Liver (tissue), 9 donors: Measurements from ENCODE around the gene DLK1. TPM values are rescaled to one million over a fixed set of nuclear protein-coding genes. Genes with fewer than 3 reads are reported as not detected.

Source experiments
- DNase-seq: peaks from one replicate; pipeline ENCODE4 v3.0.0-alpha.2; 2017; ENCODE audit warnings: low spot score
- H3K27ac ChIP-seq, 2 donors: one replicate each; pipeline ENCODE4 v1.7.0; 2013; ENCODE audit warnings: inconsistent platforms in 2 of 2, low read length in 2 of 2, control low read depth in 1 of 2, low read depth in 1 of 2, mild to moderate bottlenecking in 1 of 2
- H3K27me3 ChIP-seq, 4 donors: one replicate each; pipeline versions ENCODE4 v1.6.1 to v1.7.0; 2013; ENCODE audit warnings: low read length in 3 of 4, inconsistent platforms in 1 of 4, mild to moderate bottlenecking in 1 of 4, moderate library complexity in 1 of 4; ENCODE audit not compliant: control insufficient read depth in 4 of 4, insufficient read depth in 4 of 4
- H3K36me3 ChIP-seq, 4 donors: one replicate each; pipeline versions ENCODE4 v1.6.1 to v1.7.0; 2013; ENCODE audit warnings: low read length in 3 of 4, mild to moderate bottlenecking in 3 of 4, low read depth in 1 of 4, moderate library complexity in 1 of 4; ENCODE audit not compliant: control insufficient read depth in 4 of 4, insufficient read depth in 3 of 4
- H3K4me1 ChIP-seq, 4 donors: one replicate each; pipeline versions ENCODE4 v1.6.1 to v1.7.0; 2013; ENCODE audit warnings: low read length in 3 of 4, mild to moderate bottlenecking in 3 of 4, moderate library complexity in 1 of 4; ENCODE audit not compliant: control insufficient read depth in 4 of 4, insufficient read depth in 4 of 4
- H3K4me3 ChIP-seq, 3 donors: one replicate each; pipeline versions ENCODE4 v1.6.1 to v1.7.0; 2013; ENCODE audit warnings: low read length in 3 of 3, control low read depth in 1 of 3, low read depth in 1 of 3, mild to moderate bottlenecking in 1 of 3
- H3K9ac ChIP-seq, 2 donors: one replicate each; pipeline ENCODE4 v1.7.0; 2013; ENCODE audit warnings: low read length in 2 of 2, mild to moderate bottlenecking in 2 of 2, moderate library complexity in 2 of 2, control low read depth in 1 of 2, low read depth in 1 of 2
- H3K9me3 ChIP-seq, 4 donors: one replicate each; pipeline versions ENCODE4 v1.6.1 to v1.7.0; 2013; ENCODE audit warnings: low read length in 3 of 4; ENCODE audit not compliant: control insufficient read depth in 4 of 4
- EGR1 ChIP-seq, 2 donors: IDR thresholded peaks; 2 replicates each; pipeline ENCODE4 v1.6.1; 2016 to 2018; ENCODE audit warnings: antibody characterized with exemption in 2 of 2, low read depth in 2 of 2
- FOXA1 ChIP-seq: IDR thresholded peaks from 2 replicates; pipeline ENCODE4 v1.6.1; 2016; ENCODE audit warnings: antibody characterized with exemption
- FOXA2 ChIP-seq: IDR thresholded peaks from 2 replicates; pipeline ENCODE4 v1.6.1; 2016; ENCODE audit warnings: antibody characterized with exemption
- GABPA ChIP-seq, 2 donors: IDR thresholded peaks in 1 of 2; conservative IDR thresholded peaks in 1 of 2; 2 replicates each; pipeline ENCODE4 v1.6.1; 2016; ENCODE audit warnings: antibody characterized with exemption in 2 of 2, mild to moderate bottlenecking in 1 of 2, moderate library complexity in 1 of 2
- HNF4A ChIP-seq, 2 donors: conservative IDR thresholded peaks; 2 replicates each; pipeline ENCODE4 v1.6.1; 2016; ENCODE audit warnings: antibody characterized with exemption in 2 of 2, mild to moderate bottlenecking in 2 of 2
- HNF4G ChIP-seq: IDR thresholded peaks from 2 replicates; pipeline ENCODE4 v1.6.1; 2016; ENCODE audit warnings: antibody characterized with exemption
- JUND ChIP-seq, 2 donors: IDR thresholded peaks; 2 replicates each; pipeline ENCODE4 v1.6.1; 2016; ENCODE audit warnings: antibody characterized with exemption in 2 of 2
- NR2F2 ChIP-seq: IDR thresholded peaks from 2 replicates; pipeline ENCODE4 v1.6.1; 2016; ENCODE audit warnings: antibody characterized with exemption
- RAD21 ChIP-seq, 2 donors: IDR thresholded peaks; 2 replicates each; pipeline ENCODE4 v1.6.1; 2016; ENCODE audit warnings: antibody characterized with exemption in 2 of 2, mild to moderate bottlenecking in 2 of 2
- RXRA ChIP-seq, 2 donors: IDR thresholded peaks; 2 replicates each; pipeline ENCODE4 v1.6.1; 2017 to 2018; ENCODE audit warnings: antibody characterized with exemption in 2 of 2, mild to moderate bottlenecking in 1 of 2
- SP1 ChIP-seq: IDR thresholded peaks from 2 replicates; pipeline ENCODE4 v1.6.1; 2018; ENCODE audit warnings: antibody characterized with exemption, mild to moderate bottlenecking
- TAF1 ChIP-seq: conservative IDR thresholded peaks from 2 replicates; pipeline ENCODE4 v1.6.1; 2016; ENCODE audit warnings: antibody characterized with exemption, mild to moderate bottlenecking
- YY1 ChIP-seq: IDR thresholded peaks from 2 replicates; pipeline ENCODE4 v1.6.1; 2016; ENCODE audit warnings: antibody characterized with exemption, mild to moderate bottlenecking
- WGBS: extraction: QIAGEN DNeasy Blood & Tissue Kit; methylation state at CpG from one replicate; pipeline ENCODE4 v1.1.7; 2013; 5-methylcytosine and 5-hydroxymethylcytosine counted together
- polyA plus RNA-seq, 2 donors: library from polyadenylated mRNA; stranded (reverse) in 1 of 2; unstranded in 1 of 2; fragments of 200-250 nt in 1 of 2; fragments of >200 nt in 1 of 2; fragmentation: Nextera tagmentation in 1 of 2; extraction: Ambion mirVana in 1 of 2; gene quantifications; one replicate each; pipeline versions ENCODE4 v1.2.1 to v1.2.3, GENCODE V29; 2013 to 2015
- total RNA-seq, 2 donors: library from RNA; depleted of rRNA; stranded (reverse); fragments of >200 nt; gene quantifications; one replicate each; pipeline ENCODE4 v1.2.3, GENCODE V29; 2014
- TF ChIP-seq, protein P1 (sequence below): IDR thresholded peaks from 2 replicates; pipeline ENCODE4 v1.6.1; 2016; ENCODE audit warnings: antibody characterized with exemption
- TF ChIP-seq, protein P2 (sequence below): IDR thresholded peaks from 2 replicates; pipeline ENCODE4 v1.6.1; 2016; ENCODE audit warnings: antibody characterized with exemption
- TF ChIP-seq, protein P3 (sequence below): fragments of 150-350 bp; IDR thresholded peaks from 2 replicates; pipeline ENCODE4 v1.5.1; 2017; ENCODE audit warnings: improper control_type of control experiment, low read depth, low read length; ENCODE audit not compliant: missing input control
- TF ChIP-seq, protein P4 (sequence below): IDR thresholded peaks from 2 replicates; pipeline ENCODE4 v1.6.1; 2016; ENCODE audit warnings: antibody characterized with exemption
- TF ChIP-seq, protein P5 (sequence below): IDR thresholded peaks from 2 replicates; pipeline ENCODE4 v1.6.1; 2016; ENCODE audit warnings: antibody characterized with exemption, mild to moderate bottlenecking
- donor health status: healthy.
- donor health status: healthy.
- donor health status: healthy.
- donor health status: healthy.
- donor health status: healthy.

The DLK1 gene
- total and polyA plus RNA-seq, 4 donors: 0.42 to 331 (median 1.8) TPM; not detected in 1

DNA sequence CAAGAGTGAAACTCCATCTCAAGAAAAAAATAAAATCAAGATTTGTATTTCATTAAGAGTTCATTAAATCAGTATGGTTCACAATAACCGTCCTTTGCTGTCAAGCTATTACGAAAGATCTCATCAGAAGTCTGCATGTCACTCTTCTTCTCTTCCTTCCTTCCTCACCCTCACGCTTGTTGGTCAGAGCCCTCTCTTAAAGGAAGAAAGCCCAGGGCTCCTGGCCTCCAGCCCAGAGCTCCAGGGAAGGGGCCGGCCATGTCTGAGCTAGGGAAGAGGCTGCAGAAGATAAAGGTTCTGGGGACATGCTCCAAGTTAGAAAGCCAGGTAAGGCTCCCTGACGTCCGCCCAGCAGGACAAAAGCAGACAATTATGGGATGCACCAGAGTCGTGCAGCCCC is 43.1 kb upstream of the DLK1 start:
- Histone ChIP-seq H3K9ac (no peak overlapping the region), H3K4me3 (no peak overlapping the region), H3K36me3 (no peaks in the 10 kb centered on the region), H3K27me3 (no peaks in the 10 kb centered on the region), H3K9me3 (no peaks in the 10 kb centered on the region), H3K27ac (no peak overlapping the region), H3K4me1 (peaks cover 0 to 7% (median 3%) of the 10 kb centered on the region in 4 donors)
- 63% methylated on average over 7 of the region's 7 CpGs for WGBS
- TF ChIP-seq NR2F2 (no peak), HNF4G (no peak), RXRA (IDR thresholded peaks at IDR 0.05) (no peak), GABPA (IDR thresholded peaks at IDR 0.05 in 1 of 2, conservative IDR thresholded peaks at IDR 0.05 in 1 of 2) (no peak), JUND (IDR thresholded peaks at IDR 0.05) (no peak), YY1 (no peak), RAD21 (IDR thresholded peaks at IDR 0.05) (no peak), FOXA2 (no peak), TAF1 (no peak), EGR1 (IDR thresholded peaks at IDR 0.05; ENCODE audit: low read depth in 2 of 2) (no peak), HNF4A (conservative IDR thresholded peaks at IDR 0.05) (no peak), SP1 (no peak), FOXA1 (no peak)
- TF ChIP-seq, protein P1, sequence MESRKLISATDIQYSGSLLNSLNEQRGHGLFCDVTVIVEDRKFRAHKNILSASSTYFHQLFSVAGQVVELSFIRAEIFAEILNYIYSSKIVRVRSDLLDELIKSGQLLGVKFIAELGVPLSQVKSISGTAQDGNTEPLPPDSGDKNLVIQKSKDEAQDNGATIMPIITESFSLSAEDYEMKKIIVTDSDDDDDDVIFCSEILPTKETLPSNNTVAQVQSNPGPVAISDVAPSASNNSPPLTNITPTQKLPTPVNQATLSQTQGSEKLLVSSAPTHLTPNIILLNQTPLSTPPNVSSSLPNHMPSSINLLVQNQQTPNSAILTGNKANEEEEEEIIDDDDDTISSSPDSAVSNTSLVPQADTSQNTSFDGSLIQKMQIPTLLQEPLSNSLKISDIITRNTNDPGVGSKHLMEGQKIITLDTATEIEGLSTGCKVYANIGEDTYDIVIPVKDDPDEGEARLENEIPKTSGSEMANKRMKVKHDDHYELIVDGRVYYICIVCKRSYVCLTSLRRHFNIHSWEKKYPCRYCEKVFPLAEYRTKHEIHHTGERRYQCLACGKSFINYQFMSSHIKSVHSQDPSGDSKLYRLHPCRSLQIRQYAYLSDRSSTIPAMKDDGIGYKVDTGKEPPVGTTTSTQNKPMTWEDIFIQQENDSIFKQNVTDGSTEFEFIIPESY: no peak
- TF ChIP-seq, protein P2, sequence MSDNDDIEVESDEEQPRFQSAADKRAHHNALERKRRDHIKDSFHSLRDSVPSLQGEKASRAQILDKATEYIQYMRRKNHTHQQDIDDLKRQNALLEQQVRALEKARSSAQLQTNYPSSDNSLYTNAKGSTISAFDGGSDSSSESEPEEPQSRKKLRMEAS: no peak
- TF ChIP-seq, protein P3, sequence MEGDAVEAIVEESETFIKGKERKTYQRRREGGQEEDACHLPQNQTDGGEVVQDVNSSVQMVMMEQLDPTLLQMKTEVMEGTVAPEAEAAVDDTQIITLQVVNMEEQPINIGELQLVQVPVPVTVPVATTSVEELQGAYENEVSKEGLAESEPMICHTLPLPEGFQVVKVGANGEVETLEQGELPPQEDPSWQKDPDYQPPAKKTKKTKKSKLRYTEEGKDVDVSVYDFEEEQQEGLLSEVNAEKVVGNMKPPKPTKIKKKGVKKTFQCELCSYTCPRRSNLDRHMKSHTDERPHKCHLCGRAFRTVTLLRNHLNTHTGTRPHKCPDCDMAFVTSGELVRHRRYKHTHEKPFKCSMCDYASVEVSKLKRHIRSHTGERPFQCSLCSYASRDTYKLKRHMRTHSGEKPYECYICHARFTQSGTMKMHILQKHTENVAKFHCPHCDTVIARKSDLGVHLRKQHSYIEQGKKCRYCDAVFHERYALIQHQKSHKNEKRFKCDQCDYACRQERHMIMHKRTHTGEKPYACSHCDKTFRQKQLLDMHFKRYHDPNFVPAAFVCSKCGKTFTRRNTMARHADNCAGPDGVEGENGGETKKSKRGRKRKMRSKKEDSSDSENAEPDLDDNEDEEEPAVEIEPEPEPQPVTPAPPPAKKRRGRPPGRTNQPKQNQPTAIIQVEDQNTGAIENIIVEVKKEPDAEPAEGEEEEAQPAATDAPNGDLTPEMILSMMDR: no peak
- TF ChIP-seq, protein P4, sequence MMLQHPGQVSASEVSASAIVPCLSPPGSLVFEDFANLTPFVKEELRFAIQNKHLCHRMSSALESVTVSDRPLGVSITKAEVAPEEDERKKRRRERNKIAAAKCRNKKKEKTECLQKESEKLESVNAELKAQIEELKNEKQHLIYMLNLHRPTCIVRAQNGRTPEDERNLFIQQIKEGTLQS: no peak
- TF ChIP-seq, protein P5, sequence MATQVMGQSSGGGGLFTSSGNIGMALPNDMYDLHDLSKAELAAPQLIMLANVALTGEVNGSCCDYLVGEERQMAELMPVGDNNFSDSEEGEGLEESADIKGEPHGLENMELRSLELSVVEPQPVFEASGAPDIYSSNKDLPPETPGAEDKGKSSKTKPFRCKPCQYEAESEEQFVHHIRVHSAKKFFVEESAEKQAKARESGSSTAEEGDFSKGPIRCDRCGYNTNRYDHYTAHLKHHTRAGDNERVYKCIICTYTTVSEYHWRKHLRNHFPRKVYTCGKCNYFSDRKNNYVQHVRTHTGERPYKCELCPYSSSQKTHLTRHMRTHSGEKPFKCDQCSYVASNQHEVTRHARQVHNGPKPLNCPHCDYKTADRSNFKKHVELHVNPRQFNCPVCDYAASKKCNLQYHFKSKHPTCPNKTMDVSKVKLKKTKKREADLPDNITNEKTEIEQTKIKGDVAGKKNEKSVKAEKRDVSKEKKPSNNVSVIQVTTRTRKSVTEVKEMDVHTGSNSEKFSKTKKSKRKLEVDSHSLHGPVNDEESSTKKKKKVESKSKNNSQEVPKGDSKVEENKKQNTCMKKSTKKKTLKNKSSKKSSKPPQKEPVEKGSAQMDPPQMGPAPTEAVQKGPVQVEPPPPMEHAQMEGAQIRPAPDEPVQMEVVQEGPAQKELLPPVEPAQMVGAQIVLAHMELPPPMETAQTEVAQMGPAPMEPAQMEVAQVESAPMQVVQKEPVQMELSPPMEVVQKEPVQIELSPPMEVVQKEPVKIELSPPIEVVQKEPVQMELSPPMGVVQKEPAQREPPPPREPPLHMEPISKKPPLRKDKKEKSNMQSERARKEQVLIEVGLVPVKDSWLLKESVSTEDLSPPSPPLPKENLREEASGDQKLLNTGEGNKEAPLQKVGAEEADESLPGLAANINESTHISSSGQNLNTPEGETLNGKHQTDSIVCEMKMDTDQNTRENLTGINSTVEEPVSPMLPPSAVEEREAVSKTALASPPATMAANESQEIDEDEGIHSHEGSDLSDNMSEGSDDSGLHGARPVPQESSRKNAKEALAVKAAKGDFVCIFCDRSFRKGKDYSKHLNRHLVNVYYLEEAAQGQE: no peak
- DNase-seq: no peak
